ENCODE measurements around the gene SLC5A2.
"Not testable (repeated sequence)": the region's sequence is repeated elsewhere in the genome, so short reads cannot be mapped to it uniquely, and the experiment has no call there.

Gene SLC5A2

DNA sequence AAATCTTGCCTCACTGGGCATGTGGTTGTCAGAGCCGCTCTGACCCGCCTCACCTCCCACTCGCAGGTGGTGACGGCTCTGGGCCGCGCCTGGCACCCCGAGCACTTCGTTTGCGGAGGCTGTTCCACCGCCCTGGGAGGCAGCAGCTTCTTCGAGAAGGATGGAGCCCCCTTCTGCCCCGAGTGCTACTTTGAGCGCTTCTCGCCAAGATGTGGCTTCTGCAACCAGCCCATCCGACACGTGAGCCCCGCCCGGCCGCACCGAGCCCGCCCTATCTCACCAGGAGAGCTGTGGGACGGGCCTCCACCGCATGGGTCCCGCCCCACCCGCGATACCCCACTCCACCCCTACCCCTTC lies 7.0 kb upstream of the SLC5A2 start:
- no peak for DNase-seq (ENCODE audit: low read depth, low spot score)

DNA sequence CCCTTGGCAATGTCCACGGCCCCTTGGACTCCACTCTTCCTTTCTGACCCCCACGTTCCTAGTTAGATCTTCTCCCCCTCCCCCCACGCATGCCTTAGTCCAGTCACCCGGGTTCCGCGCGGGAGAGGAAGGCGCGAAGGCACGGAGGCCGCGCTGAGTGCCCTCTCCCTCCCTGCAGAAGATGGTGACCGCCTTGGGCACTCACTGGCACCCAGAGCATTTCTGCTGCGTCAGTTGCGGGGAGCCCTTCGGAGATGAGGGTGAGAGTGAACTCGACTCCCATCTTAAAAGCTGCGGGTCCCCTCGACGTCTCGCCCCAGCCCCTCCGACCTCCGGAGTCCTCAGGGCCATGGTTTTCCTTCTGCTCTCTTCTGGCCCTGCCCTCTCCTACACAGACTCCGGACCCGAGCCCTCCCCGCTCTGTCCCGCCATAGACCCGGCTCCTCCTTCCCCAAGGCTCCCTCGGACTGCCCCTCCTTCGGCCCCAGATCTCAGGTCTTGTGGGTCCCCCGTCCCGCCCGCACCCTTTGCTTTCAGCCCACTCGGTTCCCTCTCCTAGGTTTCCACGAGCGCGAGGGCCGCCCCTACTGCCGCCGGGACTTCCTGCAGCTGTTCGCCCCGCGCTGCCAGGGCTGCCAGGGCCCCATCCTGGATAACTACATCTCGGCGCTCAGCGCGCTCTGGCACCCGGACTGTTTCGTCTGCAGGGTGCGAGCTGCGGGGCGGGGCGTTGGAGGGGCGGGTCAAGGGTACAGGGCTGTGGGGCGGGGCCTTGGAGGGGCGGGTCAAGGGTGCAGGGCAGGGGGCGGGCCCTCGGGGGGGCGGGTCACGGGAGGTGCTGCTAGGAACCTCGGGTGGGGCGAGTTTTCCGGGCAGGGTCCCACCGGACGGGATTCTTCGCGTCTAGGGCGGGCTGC lies 6.4 kb upstream of the SLC5A2 start:
- DNase-seq (ENCODE audit: low read depth, low spot score), result no peak

DNA sequence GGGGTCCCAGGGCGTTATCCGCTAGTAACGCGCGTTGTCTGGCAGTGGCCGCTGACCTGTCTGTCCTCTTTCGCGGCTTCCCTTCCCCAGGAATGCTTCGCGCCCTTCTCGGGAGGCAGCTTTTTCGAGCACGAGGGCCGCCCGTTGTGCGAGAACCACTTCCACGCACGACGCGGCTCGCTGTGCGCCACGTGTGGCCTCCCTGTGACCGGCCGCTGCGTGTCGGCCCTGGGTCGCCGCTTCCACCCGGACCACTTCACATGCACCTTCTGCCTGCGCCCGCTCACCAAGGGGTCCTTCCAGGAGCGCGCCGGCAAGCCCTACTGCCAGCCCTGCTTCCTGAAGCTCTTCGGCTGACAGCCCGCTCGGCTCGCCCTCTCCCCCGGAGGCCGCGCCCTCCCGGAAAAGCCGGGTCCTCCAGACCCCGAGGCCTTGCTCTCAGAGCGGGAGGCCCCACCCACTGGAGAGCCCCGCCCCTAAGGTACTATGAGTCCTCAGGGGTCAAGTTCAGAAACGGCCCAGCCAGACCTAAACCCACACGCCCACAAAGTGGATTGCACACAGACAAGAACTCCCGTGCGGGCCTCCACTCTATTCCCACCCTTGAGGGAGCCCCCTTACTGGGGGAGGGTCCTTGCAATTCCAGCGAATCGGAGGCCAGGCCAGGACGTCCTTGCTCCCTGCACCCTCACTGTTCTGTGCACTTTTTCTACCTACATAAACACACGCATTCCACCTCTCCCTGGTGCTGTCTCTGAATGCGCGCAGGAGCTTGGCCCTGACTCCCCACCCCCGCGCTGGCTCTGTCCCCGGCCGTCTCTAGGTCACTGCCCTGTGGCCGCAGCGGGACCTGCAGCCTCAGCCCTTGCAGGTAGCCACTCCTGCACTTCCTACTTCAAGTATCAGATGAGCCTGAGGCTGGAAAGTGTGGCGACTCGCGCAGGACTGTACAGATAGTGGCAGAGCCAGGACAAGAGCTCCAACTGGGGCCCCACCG lies 5.4 kb upstream of the SLC5A2 start:
- DNase-seq (ENCODE audit: low read depth, low spot score), result peak; percentile 81

DNA sequence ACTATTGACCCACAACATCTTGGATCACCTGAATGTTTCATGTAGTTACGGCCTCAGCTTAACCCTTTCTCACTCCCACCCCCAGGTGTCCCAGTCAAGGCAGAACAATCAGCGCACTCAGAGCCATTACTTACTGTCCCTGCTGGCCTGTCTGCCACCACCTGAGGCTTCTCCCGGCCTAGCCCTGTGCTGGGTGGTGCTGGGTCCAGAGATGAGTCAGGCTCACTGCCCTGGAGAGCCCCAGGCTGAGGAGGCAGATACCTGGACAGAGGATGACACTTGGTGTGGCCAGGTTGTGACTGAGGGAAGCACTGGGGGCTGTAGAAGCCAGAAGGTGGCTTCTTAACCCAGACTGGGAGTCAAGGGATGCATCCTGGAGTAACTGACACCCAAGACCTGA lies 4.0 kb upstream of the SLC5A2 start:
- no peak for DNase-seq (ENCODE audit: low read depth, low spot score)

- no peak for DNase-seq (ENCODE audit: low read depth, low spot score)
Observed at GRCh38 chr16:31479751-31480150, 3.2 kb upstream of the SLC5A2 start.

GRCh38 chr16:31480851-31481536 lies 1.9 kb upstream of the SLC5A2 start:
- DNase-seq (ENCODE audit: low read depth, low spot score), result no peak

GRCh38 chr16:31484048-31484447 lies 1.1 kb downstream of the SLC5A2 start:
- DNase-seq (ENCODE audit: low read depth, low spot score), result not testable (repeated sequence)

DNA sequence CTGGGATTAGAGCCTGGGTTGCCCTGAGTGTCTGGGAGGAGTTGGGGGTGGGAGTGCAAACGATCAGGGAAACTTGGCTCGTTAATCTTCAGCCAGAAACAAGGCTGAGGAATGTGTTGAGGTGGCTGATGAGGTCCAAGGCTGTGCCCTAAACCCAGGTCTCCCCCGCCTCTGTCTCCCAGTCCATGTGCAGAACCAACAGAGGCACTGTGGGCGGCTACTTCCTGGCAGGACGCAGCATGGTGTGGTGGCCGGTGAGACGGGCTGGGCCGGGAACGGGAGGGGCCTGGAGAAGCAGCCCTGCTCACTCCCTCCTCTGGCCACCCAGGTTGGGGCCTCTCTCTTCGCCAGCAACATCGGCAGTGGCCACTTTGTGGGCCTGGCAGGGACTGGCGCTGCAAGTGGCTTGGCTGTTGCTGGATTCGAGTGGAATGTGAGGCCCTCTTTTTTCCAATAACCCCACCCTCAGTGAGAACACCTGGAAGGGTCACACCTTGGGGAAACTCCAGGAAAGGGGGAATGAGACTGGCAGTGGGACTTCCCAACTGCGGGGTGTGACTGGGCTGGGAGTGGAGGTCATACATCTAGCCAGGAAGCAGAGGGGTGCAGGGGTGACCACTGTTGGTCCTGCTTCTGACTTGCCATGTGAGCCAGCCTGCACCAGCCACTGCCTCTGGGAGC lies 1.7 kb downstream of the SLC5A2 start:
- peak; percentile 35 for DNase-seq (ENCODE audit: low read depth, low spot score)

GRCh38 chr16:31485571-31485970 lies 2.6 kb downstream of the SLC5A2 start:
- DNase-seq (ENCODE audit: low read depth, low spot score), result no peak

DNA sequence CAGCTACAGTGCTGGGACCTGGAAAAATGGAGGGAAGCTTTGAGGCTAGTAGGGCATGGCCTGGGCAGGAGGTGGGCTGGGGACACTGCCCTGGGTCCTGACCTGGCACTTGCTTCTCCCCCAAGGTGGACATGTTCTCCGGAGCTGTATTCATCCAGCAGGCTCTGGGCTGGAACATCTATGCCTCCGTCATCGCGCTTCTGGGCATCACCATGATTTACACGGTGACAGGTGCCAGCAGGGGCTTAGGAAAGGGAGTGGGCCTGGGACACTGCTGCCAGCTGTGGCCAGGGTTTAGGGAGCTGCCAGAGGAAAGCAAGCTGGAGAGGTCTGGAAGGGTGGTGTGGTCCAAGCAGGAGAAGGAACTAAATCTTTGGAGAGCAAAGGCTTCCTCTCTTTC lies 3.1 kb downstream of the SLC5A2 start:
- no peak for DNase-seq (ENCODE audit: low read depth, low spot score)

DNA sequence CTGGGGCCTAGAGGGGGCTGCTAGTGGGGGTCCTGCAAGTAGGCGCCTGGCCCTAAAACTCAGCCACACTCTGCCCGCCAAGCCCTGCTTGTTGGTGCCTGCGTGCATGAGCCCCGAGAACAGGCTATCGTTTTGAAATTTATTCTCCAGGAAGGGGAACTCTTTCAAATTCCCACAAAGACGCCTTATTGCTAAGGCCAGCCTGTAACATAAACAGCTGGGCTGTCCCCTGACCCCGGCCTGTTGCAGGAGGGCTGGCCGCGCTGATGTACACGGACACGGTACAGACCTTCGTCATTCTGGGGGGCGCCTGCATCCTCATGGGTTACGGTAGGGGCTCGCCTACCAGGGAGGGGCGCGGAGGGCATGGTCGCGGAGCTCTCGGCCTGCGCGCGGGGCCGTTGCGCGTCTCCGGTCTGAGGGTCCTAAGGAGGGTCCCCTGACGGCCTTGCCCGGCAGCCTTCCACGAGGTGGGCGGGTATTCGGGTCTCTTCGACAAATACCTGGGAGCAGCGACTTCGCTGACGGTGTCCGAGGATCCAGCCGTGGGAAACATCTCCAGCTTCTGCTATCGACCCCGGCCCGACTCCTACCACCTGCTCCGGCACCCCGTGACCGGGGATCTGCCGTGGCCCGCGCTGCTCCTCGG lies 4.3 kb downstream of the SLC5A2 start:
- no peak for DNase-seq (ENCODE audit: low read depth, low spot score)

GRCh38 chr16:31487720-31488467 lies 5.0 kb downstream of the SLC5A2 start:
- peak; percentile 58 for DNase-seq (ENCODE audit: low read depth, low spot score)

DNA sequence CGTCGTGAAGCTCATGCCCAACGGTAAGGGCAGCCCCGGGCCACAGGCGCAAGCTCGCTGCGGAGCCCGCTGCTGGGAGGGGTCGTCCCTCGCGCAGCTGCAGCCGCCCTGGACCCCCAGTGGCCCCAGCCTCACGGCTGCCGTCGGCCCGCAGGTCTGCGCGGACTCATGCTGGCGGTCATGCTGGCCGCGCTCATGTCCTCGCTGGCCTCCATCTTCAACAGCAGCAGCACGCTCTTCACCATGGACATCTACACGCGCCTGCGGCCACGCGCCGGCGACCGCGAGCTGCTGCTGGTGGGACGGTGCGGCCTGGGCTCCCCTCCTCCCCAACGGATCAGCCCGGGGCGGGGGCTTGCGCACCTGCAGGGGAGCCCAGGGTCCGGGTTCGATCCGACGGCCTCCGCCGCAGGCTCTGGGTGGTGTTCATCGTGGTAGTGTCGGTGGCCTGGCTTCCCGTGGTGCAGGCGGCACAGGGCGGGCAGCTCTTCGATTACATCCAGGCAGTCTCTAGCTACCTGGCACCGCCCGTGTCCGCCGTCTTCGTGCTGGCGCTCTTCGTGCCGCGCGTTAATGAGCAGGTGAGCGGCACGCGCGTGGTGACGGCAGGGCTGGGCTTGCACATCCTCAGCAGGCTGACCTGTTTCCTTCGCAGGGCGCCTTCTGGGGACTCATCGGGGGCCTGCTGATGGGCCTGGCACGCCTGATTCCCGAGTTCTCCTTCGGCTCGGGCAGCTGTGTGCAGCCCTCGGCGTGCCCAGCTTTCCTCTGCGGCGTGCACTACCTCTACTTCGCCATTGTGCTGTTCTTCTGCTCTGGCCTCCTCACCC lies 5.8 kb downstream of the SLC5A2 start:
- DNase-seq (ENCODE audit: low read depth, low spot score), result peak; percentile 41

- no peak for DNase-seq (ENCODE audit: low read depth, low spot score)
Observed at GRCh38 chr16:31489298-31489564, 6.3 kb downstream of the SLC5A2 start.

GRCh38 chr16:31489616-31490584 lies 7.0 kb downstream of the SLC5A2 start:
- no peak for DNase-seq (ENCODE audit: low read depth, low spot score)

DNA sequence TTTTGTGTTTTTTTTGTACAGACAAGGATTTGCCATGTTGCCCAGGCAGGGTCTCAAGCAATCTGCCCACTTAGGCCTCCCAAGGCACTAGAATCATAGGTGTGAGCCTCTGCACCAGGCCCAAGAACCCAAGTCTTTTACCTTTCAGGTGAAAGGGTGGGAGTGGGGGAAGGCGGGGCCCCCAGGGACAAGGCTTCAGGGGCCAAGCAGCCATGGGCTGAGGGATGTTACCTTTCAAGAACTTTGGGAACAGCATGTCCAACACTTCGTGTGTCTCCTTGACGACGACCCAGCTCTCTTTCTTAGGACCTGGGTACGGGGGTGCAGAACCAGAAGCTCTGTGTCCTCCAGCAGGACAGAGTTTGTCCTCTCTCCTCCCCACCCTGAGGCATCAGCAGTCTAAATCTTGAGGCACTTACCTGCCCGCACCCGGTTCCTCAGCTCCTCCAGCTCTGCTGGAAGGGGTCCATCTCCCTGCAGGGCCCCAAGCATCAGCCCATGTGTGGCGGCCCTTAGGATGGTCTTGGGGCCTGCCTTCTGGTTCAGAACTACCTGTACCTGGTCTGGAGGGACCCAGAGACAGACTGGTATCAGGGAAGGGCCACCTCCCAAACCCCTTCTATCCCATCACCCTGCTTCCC lies 9.0 kb downstream of the SLC5A2 start:
- DNase-seq (ENCODE audit: low read depth, low spot score), result no peak

- DNase-seq (ENCODE audit: low read depth, low spot score), result no peak
Observed at GRCh38 chr16:31493506-31494125, 10.7 kb downstream of the SLC5A2 start.

Measured in ELF-1 (cell line).